ENCODE measurements around the gene NKD2. TPM values are rescaled to one million over a fixed set of nuclear protein-coding genes. Genes with fewer than 3 reads are reported as not detected.
"Not testable (repeated sequence)": the region's sequence is repeated elsewhere in the genome, so short reads cannot be mapped to it uniquely, and the experiment has no call there.

The NKD2 gene
- polyA plus RNA-seq, 4 donors = 7.8 to 25.3 (median 15.1) TPM

- DNase-seq (ENCODE audit: low read depth in 4 of 4, low spot score in 3 of 4) = no peak
These were observed 9.5 kb upstream of the NKD2 start for GRCh38 chr5:999032-999501.

GRCh38 chr5:999724-1000123 is 8.9 kb upstream of the NKD2 start:
- no peak for DNase-seq (ENCODE audit: low read depth in 4 of 4, low spot score in 3 of 4)

- no peak for DNase-seq (ENCODE audit: low read depth in 4 of 4, low spot score in 3 of 4)
These were observed 8.3 kb upstream of the NKD2 start for GRCh38 chr5:1000329-1000728.

- not testable (repeated sequence) for DNase-seq (ENCODE audit: low read depth in 4 of 4, low spot score in 3 of 4)
These were observed 7.8 kb upstream of the NKD2 start for GRCh38 chr5:1000831-1001230.

- no peak for DNase-seq (ENCODE audit: low read depth in 4 of 4, low spot score in 3 of 4)
These were observed 7.0 kb upstream of the NKD2 start for GRCh38 chr5:1001406-1002270.

- DNase-seq (ENCODE audit: low read depth in 4 of 4, low spot score in 3 of 4) = no peak
These were observed 6.4 kb upstream of the NKD2 start for GRCh38 chr5:1002271-1002546.

- DNase-seq (ENCODE audit: low read depth in 4 of 4, low spot score in 3 of 4) = no peak
These were observed 5.8 kb upstream of the NKD2 start for GRCh38 chr5:1002836-1003235.

- DNase-seq (ENCODE audit: low read depth in 4 of 4, low spot score in 3 of 4) = no peak
These were observed 5.2 kb upstream of the NKD2 start for GRCh38 chr5:1003296-1003937.

- DNase-seq (ENCODE audit: low read depth in 4 of 4, low spot score in 3 of 4) = no peak
These were observed 3.9 kb upstream of the NKD2 start for GRCh38 chr5:1004461-1005248.

- no peak for DNase-seq (ENCODE audit: low read depth in 4 of 4, low spot score in 3 of 4)
These were observed 3.3 kb upstream of the NKD2 start for GRCh38 chr5:1005249-1005851.

- DNase-seq (ENCODE audit: low read depth in 4 of 4, low spot score in 3 of 4) = no peak
These were observed 2.5 kb upstream of the NKD2 start for GRCh38 chr5:1005904-1006655.

GRCh38 chr5:1006656-1007071 is 1.9 kb upstream of the NKD2 start:
- no peak for DNase-seq (ENCODE audit: low read depth in 4 of 4, low spot score in 3 of 4)

GRCh38 chr5:1007221-1007680 is 1.4 kb upstream of the NKD2 start:
- DNase-seq (ENCODE audit: low read depth in 4 of 4, low spot score in 3 of 4) = no peak

- DNase-seq (ENCODE audit: low read depth in 4 of 4, low spot score in 3 of 4) = no peak
These were observed 736 bp upstream of the NKD2 start for GRCh38 chr5:1007681-1008450.

- DNase-seq (ENCODE audit: low read depth in 4 of 4, low spot score in 3 of 4) = no peak
These were observed 968 bp downstream of the NKD2 start for GRCh38 chr5:1009359-1010180.

GRCh38 chr5:1010181-1010510 is 1.5 kb downstream of the NKD2 start:
- DNase-seq (ENCODE audit: low read depth in 4 of 4, low spot score in 3 of 4) = no peak

- no peak for DNase-seq (ENCODE audit: low read depth in 4 of 4, low spot score in 3 of 4)
These were observed 2.0 kb downstream of the NKD2 start for GRCh38 chr5:1010641-1011046.

GRCh38 chr5:1011226-1011631 is 2.6 kb downstream of the NKD2 start:
- no peak for DNase-seq (ENCODE audit: low read depth in 4 of 4, low spot score in 3 of 4)

Data from left renal pelvis (tissue), 4 donors.